Measurements from ENCODE around the gene MAG. TPM values are rescaled to one million over a fixed set of nuclear protein-coding genes. Genes with fewer than 3 reads are reported as not detected.
A peak's percentile ranks its signal among the peaks of the same experiment; 100 is the strongest.

The MAG gene
- total and polyA plus RNA-seq, 2 of the 13 experiments (the other 11 are each of a cell fraction or from before 2014, with no cell fraction given) = 0.20 to 1.3 TPM

GRCh38 chr19:35260694-35261304 is 31.2 kb upstream of the MAG start:
- 95% methylated on average over 7 of the region's 10 CpGs for WGBS (ENCODE audit: low lambda C conversion rate)
- H3K36me3 ChIP-seq (replicated peaks in 1 of 2; ENCODE audit: control insufficient read depth in 1 of 2, insufficient read depth in 2 of 2, low read length in 2 of 2) = peaks cover 17 to 66% of the 10 kb centered on the region in 2 experiments; a peak in 4 of 5 replicates
- no peak for DNase-seq (ENCODE audit: low spot score)
- H3K4me2 ChIP-seq (ENCODE audit: low read depth, low read length) = no peak overlapping the region
- BruUV-seq (replicated peaks) = no TSS peak
- no peaks in the 10 kb centered on the region for H3K9me3 ChIP-seq (ENCODE audit: low read length)
- POLR2A ChIA-PET = interaction anchor here (1.1 kb wide), 1 partner anchor 11 kb away, joined by 3 read pairs; no protein-coding TSS in a partner anchor
- CTCF ChIA-PET (ENCODE audit: low intra/inter-chr PET ratio, low total read pairs) = no interaction called here
- intact Hi-C loops (cut with micrococcal nuclease; ENCODE audit: unreplicated experiment) = no loop called here
- H3K27ac ChIP-seq (ENCODE audit: extremely low read length, insufficient read depth, low read length) = no peak overlapping the region
- no peak overlapping the region for H3K4me3 ChIP-seq (replicated peaks in 1 of 3; ENCODE audit: insufficient read depth in 1 of 3, low read depth in 2 of 3, low read length in 3 of 3)
- TF ChIP-seq ZNF687 (CRISPR knock-in tag; IDR thresholded peaks at IDR 0.05) (0 out of 2 replicates have a peak, but pooled peaks have one; percentile 8), HNF1B (CRISPR knock-in tag; IDR thresholded peaks at IDR 0.05) (no peak)
- H3K4me1 ChIP-seq (ENCODE audit: insufficient read depth, low read length) = 0 out of 2 replicates have a peak, but pooled peaks cover 12% of the 10 kb centered on the region
- in situ Hi-C loops (cut with HindIII; ENCODE audit: extremely low pct_ligation_motif_present, low pct_unique_long_range_greater_than_20kb) = no loop called here
- H2AFZ ChIP-seq (ENCODE audit: low read length) = no peak overlapping the region
- H3K27me3 ChIP-seq (ENCODE audit: control insufficient read depth in 1 of 2, insufficient read depth in 2 of 2, low read length in 2 of 2) = no peaks in the 10 kb centered on the region
- no peak for FAIRE-seq
- H3K9ac ChIP-seq (ENCODE audit: insufficient read depth, low read depth, low read length) = no peak overlapping the region
- ATAC-seq = no peak
- H4K20me1 ChIP-seq (ENCODE audit: insufficient read depth, low read length) = no peaks in the 10 kb centered on the region
- no peaks in the 10 kb centered on the region for H3K79me2 ChIP-seq (ENCODE audit: insufficient read depth, low read length)
